GM10248 (cell line): ENCODE results near the gene MAPK1.
"Not testable (repeated sequence)": the region's sequence is repeated elsewhere in the genome, so short reads cannot be mapped to it uniquely, and the experiment has no call there.

Experiments
- CTCF ChIA-PET: fragments of 300-600 bp; sonication (Branson Sonifier 250); formaldehyde crosslinking; extraction: SDS; loops from one replicate; lab custom pipeline; 2021; ENCODE audit warnings: antibody characterized with exemption; lab: Yijun Ruan, JAX
- POLR2A ChIA-PET: fragments of 350-650 bp; sonication (Branson Sonifier 250); formaldehyde crosslinking; extraction: SDS; loops from one replicate; lab custom pipeline; 2020; ENCODE audit warnings: antibody characterized with exemption; lab: Yijun Ruan, JAX
- DNase-seq: peaks from one replicate; pipeline ENCODE4 v3.0.0; 2012; ENCODE audit errors: extremely low spot score
- TF ChIP-seq, protein P1 (sequence below): IDR thresholded peaks from 2 replicates; pipeline ENCODE4 v1.5.1; 2012; ENCODE audit warnings: mild to moderate bottlenecking, low read depth; ENCODE audit errors: extremely low read depth, missing control alignments, control extremely low read depth

MAPK1 gene

DNA sequence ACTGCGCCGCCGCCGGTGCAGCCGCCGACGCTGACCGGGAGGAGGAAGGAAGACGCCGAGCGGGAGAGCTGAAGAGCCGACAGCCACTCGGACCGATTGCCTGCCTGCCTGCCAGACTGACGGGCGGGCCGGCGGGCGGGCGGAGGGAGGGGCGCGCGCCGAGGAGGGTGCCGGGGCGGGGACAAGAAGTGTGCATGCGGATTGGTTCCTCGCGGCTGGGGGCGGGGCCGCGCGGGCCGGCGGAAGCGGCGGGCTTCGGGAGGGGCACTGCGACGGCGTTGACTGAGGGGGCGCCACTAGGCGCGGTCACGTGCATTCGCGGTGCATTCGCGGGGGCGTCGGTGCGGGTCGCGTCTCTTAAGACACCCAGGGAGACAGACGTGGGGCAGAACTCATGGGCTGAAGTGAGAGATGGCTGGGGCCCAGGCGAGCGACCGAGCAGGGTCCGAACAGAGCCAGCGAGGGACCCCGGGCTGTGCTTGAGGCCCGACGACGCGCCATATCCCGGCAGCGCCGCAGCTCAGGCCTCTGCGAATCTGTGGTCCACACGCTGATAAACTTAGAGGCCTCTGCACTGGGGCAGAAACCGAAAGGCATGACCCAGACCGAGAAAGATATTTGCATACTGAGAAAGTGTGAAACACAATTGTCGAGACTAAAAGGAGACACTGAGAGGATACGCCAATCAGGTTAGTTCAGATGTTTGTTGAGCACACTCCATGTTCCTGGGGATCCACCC is at the start of gene MAPK1:
MAPK1 (minus strand) TSS at position 118 of the 739 bp plus-strand sequence. CDS start 205 bp downstream, outside the sequence.
- TF ChIP-seq, protein P1, sequence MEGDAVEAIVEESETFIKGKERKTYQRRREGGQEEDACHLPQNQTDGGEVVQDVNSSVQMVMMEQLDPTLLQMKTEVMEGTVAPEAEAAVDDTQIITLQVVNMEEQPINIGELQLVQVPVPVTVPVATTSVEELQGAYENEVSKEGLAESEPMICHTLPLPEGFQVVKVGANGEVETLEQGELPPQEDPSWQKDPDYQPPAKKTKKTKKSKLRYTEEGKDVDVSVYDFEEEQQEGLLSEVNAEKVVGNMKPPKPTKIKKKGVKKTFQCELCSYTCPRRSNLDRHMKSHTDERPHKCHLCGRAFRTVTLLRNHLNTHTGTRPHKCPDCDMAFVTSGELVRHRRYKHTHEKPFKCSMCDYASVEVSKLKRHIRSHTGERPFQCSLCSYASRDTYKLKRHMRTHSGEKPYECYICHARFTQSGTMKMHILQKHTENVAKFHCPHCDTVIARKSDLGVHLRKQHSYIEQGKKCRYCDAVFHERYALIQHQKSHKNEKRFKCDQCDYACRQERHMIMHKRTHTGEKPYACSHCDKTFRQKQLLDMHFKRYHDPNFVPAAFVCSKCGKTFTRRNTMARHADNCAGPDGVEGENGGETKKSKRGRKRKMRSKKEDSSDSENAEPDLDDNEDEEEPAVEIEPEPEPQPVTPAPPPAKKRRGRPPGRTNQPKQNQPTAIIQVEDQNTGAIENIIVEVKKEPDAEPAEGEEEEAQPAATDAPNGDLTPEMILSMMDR, result peak; percentile 6
- ChIA-PET CTCF (interaction anchor here (1.0 to 1.2 kb wide), 2 partner anchors 10 to 26 kb away, joined by 3 to 9 read pairs; no protein-coding TSS in a partner anchor), POLR2A (interaction anchor here (0.7 to 1.1 kb wide), 2 partner anchors 10 to 48 kb away, joined by 3 to 6 read pairs; no protein-coding TSS in a partner anchor)
- peak; percentile 93 for DNase-seq

DNA sequence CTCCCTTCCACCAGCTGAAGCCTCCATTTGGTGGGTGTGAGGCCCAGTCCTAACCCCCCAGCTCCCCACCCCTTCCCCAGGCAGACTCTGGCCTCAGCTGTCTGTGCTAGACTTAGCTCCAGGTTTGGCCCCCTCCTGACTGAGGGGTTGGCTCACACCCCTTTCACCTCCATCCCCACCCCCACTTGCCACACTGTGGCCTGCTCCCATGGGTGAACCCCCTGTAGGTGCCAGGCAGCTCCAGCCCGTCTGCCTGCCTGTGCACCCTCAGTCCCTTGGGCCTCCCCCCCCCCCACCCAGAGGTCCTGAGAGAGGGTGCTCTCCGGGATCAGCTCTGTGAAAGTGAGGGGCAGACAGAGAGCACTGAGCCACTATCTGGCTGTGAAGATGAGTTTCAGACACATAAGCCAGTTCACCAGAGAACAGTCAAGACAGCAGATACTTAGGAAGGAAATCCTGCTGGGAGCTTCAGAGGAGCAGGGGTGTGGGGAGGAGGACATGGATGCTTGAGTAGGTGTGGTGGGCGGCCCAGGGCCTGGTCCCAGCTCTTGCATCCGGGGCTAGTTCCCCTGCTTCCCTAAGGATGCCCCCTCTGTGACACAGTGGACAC is 49.0 kb upstream of the MAPK1 start:
- DNase-seq, result no peak
- TF ChIP-seq, protein P1, result no peak
- CTCF ChIA-PET, result interaction anchor here (1.2 to 2.6 kb wide), 6 partner anchors 9 to 36 kb away, joined by 3 to 11 read pairs (median 5); partner anchors contain the start of gene PPM1F
- POLR2A ChIA-PET, result no interaction called here

DNA sequence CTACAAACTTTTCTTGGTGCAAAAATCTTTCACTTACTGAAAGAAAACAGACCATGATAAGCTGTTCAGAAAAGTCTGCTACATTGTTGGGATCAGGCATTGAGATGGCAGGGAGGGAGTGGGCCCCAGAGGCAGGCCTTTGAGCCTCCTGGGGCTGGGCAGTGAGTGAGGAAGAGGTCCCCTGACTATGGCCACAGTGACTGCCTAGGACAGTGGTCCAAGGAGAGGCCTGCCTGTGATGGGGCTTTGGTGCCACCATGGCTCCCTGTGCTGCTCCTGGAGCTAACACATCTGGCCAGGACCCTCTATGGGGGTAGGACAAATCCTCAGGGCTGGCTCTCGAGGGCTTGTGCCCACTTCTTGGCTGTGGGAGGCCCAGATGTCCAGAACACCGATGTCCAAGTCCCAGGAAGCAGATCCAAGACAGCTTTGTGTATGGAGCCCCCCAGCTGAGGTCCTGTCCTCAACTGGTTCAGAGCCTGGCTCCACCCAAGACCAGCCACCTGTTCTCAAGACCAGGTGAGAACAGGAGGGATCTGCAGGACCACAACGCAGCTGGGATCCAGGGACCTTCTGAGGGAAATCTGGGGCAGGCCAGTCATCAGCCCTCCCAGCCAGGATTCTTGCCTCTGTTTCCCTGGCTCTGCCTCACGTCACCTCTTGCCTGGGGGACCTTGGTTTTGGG is 48.3 kb upstream of the MAPK1 start:
- CTCF ChIA-PET, result interaction anchor here (1.2 to 2.6 kb wide), 6 partner anchors 12 to 56 kb away, joined by 3 to 11 read pairs (median 4); partner anchors contain the start of gene PPM1F
- TF ChIP-seq, protein P1, result no peak
- no peak for DNase-seq
- POLR2A ChIA-PET, result no interaction called here

DNA sequence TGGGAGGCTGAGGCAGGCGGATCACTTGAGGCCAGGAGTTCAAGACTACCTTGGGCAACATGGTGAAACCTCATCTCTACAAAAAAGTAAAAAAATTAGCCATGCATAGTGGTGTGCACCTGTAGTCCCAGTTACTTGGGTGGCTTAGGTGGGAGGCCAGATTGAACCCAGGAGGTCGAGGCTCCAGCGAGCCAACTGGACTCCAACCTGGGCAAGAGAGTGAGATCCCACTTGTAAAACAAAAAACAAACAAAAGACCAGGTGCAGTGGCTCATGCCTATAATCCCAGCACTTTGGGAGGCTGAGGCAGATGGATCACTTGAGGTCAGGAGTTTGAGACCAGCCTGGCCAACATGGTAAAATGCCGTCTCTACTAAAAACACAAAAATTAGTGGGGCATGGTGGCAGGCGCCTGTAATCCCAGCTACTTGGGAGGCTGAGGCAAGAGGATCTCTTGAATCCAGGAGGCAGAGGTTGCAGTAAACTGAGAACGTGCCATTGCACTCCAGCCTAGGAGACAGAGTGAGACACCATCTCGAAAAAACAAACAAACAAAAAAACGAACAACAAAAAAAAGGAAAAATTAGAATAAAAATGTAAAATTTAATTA is 46.7 kb upstream of the MAPK1 start:
- ChIA-PET POLR2A (interaction anchor here (0.6 kb wide), 1 partner anchor 13 kb away, joined by 3 read pairs; no protein-coding TSS in a partner anchor), CTCF (interaction anchor here (1.6 to 2.6 kb wide), 3 partner anchors 24 to 58 kb away, joined by 4 to 11 read pairs (median 4); no protein-coding TSS in a partner anchor)
- DNase-seq, result not testable (repeated sequence)

DNA sequence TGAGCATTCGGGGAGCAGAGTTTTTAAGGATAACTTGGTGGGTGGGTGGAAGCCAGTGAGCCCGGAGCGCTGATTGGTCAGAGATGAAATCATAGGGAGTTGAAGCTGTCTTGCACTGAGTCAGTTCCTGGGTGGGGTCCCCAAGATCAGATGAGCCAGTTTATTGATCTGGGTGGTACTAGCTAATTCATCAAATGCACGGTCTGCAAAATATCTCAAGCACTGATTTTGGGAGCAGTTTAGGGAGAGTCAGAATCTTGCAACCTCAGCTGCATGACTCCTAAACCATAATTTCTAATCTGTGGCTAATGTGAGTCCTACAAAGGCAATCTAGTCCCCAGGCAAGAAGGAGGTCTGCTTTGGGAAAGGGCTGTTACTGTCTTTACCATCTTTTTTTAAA is 42.9 kb upstream of the MAPK1 start:
- POLR2A ChIA-PET, DNase-seq: not testable (repeated sequence)
- CTCF ChIA-PET, result interaction anchor here (1.7 kb wide), 1 partner anchor 10 kb away, joined by 3 read pairs; no protein-coding TSS in a partner anchor

DNA sequence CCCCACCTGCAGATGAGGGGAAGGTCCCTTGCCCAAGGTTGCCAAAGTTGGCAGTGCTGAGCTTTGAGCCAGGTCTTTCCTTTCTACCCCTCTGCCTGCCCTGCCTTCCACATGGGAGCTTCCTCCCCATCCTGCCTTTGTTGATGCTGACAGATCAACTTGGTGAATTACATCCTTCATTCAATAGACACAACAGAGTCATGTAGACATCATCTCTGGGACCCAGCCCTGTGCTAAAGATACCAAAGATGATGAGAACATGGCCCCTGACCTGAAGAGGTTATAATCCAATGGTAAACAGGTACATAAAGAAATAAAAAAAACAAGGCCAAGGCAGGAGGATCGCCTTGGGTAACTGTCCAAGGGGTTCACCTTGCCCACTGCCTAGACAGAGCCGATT is 42.4 kb upstream of the MAPK1 start:
- TF ChIP-seq, protein P1, result no peak
- DNase-seq, result no peak
- ChIA-PET POLR2A (no interaction called here), CTCF (no interaction called here)
